Activated CD8-positive, alpha-beta memory T cell treated with anti-CD3 and anti-CD28 coated beads, Interleukin-2, amount 50 U/mL, for 4 hours (primary cell): ENCODE measurements around the gene RPLP2.

Experiments used
- DNase-seq: peaks from one replicate; pipeline ENCODE4 v3.0.0-alpha.2; 2020

RPLP2 gene

GRCh38 chr11:792873-793272, 16.9 kb upstream of the RPLP2 start:
- no peak for DNase-seq

DNA sequence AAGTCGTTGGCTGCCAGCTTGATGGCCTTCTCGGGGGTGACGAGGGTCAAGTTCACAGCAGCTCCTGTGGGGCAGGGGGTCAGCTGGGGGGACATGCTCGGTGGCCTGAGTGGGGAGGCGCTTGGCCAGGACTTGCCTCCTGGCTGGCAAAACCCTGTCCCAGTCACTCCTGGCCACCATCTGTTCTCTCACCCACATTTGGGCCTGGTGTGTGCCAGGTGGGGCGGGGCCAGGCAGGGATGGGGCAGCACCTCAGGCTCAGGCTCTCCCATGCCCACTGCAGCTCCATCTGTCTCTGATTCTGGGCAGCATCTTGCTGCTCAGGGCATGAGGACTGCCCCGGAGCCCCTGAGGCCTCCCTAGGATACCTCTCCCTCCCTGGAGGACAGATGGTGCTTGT, 16.2 kb upstream of the RPLP2 start:
- DNase-seq = no peak

DNA sequence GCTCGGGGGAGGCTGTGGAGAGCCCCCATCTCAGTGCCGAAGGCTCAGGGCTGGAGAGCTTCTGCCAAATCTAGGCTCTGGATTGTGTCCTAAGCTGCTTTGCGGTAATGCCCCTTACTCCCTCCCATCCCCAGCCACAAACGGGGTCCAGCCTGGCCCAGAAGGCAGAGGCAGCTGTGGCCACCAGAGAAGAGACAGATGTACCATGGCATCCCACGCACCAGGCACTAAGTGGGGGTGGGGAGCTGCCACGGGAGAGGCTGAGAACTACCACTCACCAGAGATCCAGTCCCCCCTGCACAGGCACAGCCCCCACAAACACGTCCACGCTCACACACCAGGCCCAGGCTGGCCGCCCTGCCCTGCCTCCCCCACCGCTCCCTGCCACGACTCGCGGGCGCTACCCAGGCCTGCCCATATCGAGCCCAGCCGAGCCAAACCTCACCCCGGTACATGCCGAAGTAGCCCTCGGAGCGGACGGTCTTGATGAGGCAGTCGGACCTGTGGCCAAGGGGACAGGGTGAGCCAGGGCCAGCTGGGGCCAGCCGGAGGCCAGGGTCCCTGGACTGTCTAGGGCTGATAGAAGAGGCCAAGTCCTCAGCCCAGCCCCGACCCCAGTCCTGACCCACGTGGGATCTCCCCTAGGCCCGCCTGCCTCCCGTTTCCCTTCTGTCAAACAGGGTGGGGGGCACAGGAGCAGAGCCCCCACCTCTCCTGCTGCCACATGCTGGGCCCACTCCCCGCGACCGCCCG, 15.6 kb upstream of the RPLP2 start:
- DNase-seq = no peak

GRCh38 chr11:794766-795633, 14.8 kb upstream of the RPLP2 start:
- DNase-seq = no peak

DNA sequence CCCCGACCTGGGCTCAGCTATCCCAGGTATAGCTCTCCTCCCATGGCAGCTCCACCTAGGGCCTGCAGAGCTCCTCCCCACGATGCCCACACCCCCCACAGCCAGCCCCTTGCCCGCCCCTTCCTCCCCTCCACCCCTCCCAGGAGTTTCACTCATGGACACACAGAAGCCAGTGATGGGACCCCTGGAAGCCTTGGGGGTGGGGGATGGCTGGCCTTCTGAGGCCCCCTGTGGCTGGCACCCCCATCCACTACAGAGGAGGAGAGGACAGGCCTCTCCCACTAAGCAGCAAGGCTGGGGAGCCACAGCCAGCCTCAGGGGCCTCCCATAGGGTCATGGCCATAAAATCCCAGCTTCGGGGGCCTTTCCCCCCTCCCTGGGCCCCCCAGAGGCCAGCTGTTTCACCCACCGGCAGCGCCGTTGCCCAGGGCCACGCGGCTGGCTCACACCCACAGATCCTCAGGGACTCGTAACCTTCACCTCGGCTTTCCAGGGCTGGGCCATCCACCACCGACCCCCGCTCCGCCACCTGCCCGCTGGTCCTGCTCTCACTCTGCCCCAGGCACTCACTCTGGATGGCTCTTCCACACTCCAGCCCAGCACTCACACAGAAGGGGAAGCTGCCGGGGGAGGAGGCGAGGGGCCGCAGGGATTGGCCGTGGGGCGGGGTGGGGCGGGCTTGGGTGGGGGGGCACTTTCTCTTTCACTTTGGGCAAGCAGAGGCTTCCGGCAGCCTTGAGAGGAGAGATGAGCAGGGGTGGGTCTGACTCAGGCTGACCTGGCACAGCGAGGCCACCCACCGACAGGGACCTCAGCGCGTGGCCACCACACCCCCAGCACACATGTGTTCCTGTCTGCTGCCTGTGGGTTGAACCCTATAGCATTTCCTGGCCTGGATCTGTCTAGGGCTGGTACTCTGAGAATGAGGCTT, 13.9 kb upstream of the RPLP2 start:
- DNase-seq = peak; percentile 77

GRCh38 chr11:796565-797295, 13.0 kb upstream of the RPLP2 start:
- no peak for DNase-seq

- peak; percentile 75 for DNase-seq
Measured at GRCh38 chr11:797296-798092, 12.3 kb upstream of the RPLP2 start.

- DNase-seq = peak; percentile 87
Measured at GRCh38 chr11:798093-798713, 11.6 kb upstream of the RPLP2 start, which contains the start of gene SLC25A22. Gene SLC25A22, minus strand, starts transcription at chr11:798281. Its CDS starts 3,275 bp downstream, at chr11:795006.

- DNase-seq = no peak
Measured at GRCh38 chr11:799641-800316, 10.0 kb upstream of the RPLP2 start.

GRCh38 chr11:800473-800872, 9.3 kb upstream of the RPLP2 start:
- DNase-seq = no peak

- DNase-seq = no peak
Measured at GRCh38 chr11:801097-801780, 8.5 kb upstream of the RPLP2 start.

DNA sequence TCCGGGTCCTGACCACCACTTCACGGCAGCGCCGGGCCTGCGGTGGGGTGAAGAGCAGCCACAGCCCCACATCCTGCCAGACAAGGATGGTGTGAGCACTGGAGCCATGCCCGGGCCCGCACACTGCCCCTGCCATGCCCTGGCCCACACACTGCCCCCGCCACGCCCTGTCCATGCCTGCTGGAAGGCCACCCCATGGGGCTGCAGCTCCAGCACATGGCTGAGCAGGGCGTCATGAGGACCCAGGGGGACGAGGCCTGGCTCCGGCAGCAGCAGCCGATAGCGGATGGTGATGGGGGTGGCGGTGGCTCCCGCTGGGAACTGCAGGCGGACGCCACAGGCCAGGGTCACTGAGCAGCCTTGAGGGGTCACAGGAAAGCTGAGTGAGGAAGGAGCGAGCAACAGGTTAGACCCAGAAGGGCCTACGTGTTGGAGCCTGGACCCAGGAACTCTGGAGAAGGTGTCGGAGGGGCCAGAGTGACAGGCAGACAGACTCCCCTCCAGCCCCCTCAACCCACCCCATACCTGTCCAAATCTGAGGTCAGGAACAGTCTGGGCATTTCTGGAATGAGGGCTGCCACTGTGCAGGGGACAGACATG, 7.6 kb upstream of the RPLP2 start:
- DNase-seq = no peak

GRCh38 chr11:802693-803466, 6.9 kb upstream of the RPLP2 start:
- DNase-seq = no peak

- no peak for DNase-seq
Measured at GRCh38 chr11:803467-803742, 6.4 kb upstream of the RPLP2 start.

- DNase-seq = no peak
Measured at GRCh38 chr11:803770-804598, 5.8 kb upstream of the RPLP2 start.

- DNase-seq = no peak
Measured at GRCh38 chr11:804599-804964, 5.2 kb upstream of the RPLP2 start.

DNA sequence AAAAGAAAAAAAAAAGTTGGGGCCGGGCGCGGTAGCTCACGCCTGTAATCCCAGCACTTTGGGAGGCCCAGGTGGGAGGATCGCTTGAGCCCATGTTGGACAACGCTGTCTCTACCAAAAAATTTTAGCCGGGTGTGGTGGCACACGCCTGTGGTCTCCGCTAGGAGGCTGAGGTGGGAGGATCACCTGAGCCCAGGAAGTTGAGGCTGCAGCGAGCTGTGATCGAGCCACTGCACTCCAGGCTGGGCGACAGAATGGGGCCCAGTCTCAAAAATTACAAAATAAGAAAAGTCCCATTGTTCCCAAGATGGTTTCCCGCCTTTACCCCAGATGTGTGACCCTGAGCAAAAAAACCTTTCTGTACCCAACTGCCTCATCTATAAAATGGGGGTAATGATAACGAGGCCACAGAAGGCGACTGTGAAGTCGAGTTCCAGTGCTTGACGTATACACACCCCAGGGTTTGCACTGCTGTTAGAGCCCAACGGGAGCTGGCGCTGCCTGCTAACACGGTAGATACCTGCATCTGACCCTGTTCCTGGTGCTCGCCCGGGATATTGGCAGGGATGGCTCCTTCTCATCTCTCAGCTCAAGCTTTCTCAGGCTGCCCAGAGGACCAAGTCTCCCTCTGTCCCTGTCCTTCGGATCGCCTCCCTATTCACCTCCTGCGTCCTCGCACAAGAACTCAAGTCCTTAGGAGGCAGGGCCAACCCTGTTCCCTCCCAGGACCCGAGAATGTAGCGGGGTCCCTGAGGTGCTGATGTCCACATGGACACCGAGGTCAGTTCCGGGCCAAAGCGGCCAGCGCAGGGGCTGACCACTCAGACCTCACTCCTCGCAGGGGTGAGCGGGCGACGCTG, 1.1 kb upstream of the RPLP2 start:
- no peak for DNase-seq
